ENCODE results near the gene ITGB3. TPM values are rescaled to one million over a fixed set of nuclear protein-coding genes. Genes with fewer than 3 reads are reported as not detected.

Gene ITGB3
- total and polyA plus RNA-seq, 10 of the 15 experiments (the other 5 are each of a cell fraction or from before 2014, with no cell fraction given), result 0.69 to 22.8 (median 13.6) TPM

- in situ Hi-C loops (cut with MboI) (no loop called here), intact Hi-C loops (cut with micrococcal nuclease; ENCODE audit: unreplicated experiment) (no loop called here)
- FAIRE-seq, result no peak
Observed at GRCh38 chr17:47209499-47209898, 44.1 kb upstream of the ITGB3 start.

DNA sequence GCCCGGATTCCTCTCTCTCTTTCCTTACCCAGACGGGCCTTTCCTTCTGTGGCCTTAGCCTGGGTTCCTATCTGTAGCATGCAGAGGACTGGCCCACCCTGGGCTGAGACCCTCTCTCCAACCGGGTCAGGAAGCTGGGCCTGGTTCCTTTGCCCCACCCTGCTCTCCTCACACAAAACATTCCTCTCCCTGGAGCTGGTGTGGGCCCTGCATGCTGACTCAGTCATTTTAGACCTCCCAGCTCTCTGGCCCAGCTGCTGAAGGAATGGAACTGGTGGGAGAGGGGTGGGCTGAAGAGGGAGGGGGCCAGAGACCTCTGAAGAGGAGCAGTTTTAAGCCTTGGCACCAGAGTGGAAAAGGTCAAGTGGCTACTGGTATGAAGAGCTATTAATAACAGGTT lies 43.5 kb upstream of the ITGB3 start:
- 42% methylated on average over 3 of the region's 3 CpGs for WGBS (ENCODE audit: insufficient coverage, insufficient replicate concordance, low lambda C conversion rate, missing lambda C conversion rate)
- Histone ChIP-seq H3K4me1 (ENCODE audit: control insufficient read depth, insufficient read depth, low read length) (peaks cover 38% of the 10 kb centered on the region), H3K79me2 (ENCODE audit: control insufficient read depth, insufficient read depth, low read length) (no peaks in the 10 kb centered on the region), H3K27me3 (replicated peaks in 1 of 2; ENCODE audit: control insufficient read depth in 2 of 2, insufficient read depth in 2 of 2, low read length in 1 of 2) (no peaks in the 10 kb centered on the region), H3K4me3 (no peak overlapping the region), H3K4me2 (ENCODE audit: control insufficient read depth, insufficient read depth) (no peak overlapping the region), H3K36me3 (ENCODE audit: control insufficient read depth in 2 of 2, insufficient read depth in 2 of 2, low read length in 1 of 2) (no peaks in the 10 kb centered on the region), H2AFZ (ENCODE audit: control insufficient read depth, low read depth, low read length) (no peak overlapping the region), H4K20me1 (ENCODE audit: control insufficient read depth, insufficient read depth) (no peaks in the 10 kb centered on the region), H3K27ac (ENCODE audit: control insufficient read depth, insufficient read depth) (no peak overlapping the region), H3K9me3 (replicated peaks; ENCODE audit: control insufficient read depth, insufficient read depth, low read length) (no peaks in the 10 kb centered on the region), H3K9ac (ENCODE audit: control insufficient read depth, insufficient read depth, low read length) (no peak overlapping the region)
- TF ChIP-seq TAF1 (IDR thresholded peaks at IDR 0.05; ENCODE audit: borderline replicate concordance, low read depth, low read length), result no peak
- TF ChIP-seq, protein P1, sequence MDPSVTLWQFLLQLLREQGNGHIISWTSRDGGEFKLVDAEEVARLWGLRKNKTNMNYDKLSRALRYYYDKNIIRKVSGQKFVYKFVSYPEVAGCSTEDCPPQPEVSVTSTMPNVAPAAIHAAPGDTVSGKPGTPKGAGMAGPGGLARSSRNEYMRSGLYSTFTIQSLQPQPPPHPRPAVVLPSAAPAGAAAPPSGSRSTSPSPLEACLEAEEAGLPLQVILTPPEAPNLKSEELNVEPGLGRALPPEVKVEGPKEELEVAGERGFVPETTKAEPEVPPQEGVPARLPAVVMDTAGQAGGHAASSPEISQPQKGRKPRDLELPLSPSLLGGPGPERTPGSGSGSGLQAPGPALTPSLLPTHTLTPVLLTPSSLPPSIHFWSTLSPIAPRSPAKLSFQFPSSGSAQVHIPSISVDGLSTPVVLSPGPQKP (IDR thresholded peaks at IDR 0.05; ENCODE audit: low read depth, low read length), result no peak
- TF ChIP-seq IKZF2 (IDR thresholded peaks at IDR 0.05), result no peak
- FAIRE-seq (no peak), ATAC-seq (no peak), DNase-seq (ENCODE audit: low read depth, low spot score) (no peak)
- in situ Hi-C loops (cut with MboI) (no loop called here), intact Hi-C loops (cut with micrococcal nuclease; ENCODE audit: unreplicated experiment) (no loop called here)
- ChIA-PET SMC1A (ENCODE audit: uncharacterized antibody, unreplicated experiment) (interaction anchor here (0.6 to 9.3 kb wide), 4 partner anchors 9 to 26 kb away, joined by 3 to 79 read pairs (median 4); no protein-coding TSS in a partner anchor), POLR2A (interaction anchor here (0.6 to 1.0 kb wide), 3 partner anchors 9 to 41 kb away, joined by 3 to 4 read pairs (median 4); no protein-coding TSS in a partner anchor), CTCF (interaction anchor here (1.0 kb wide), 1 partner anchor 106 kb away, joined by 3 read pairs; no protein-coding TSS in a partner anchor), RAD21 (ENCODE audit: unreplicated experiment) (interaction anchor here (0.5 to 1.1 kb wide), 2 partner anchors 107 to 285 kb away, joined by 4 read pairs; no protein-coding TSS in a partner anchor)
- BruUV-seq (replicated peaks), result no TSS peak

More at GRCh38 chr17:47209499-47209898, 44.1 kb upstream of the ITGB3 start:
- CTCF ChIA-PET, result interaction anchor here (5.5 kb wide), 1 partner anchor 21 kb away, joined by 40 read pairs; no protein-coding TSS in a partner anchor
- H3K4me2 ChIP-seq (ENCODE audit: control insufficient read depth, insufficient read depth), result no peak overlapping the region
- no TSS peak for BruUV-seq (replicated peaks)
- H3K4me1 ChIP-seq (ENCODE audit: control insufficient read depth, insufficient read depth, low read length), result peaks cover 44% of the 10 kb centered on the region
- WGBS (ENCODE audit: insufficient coverage, insufficient replicate concordance, low lambda C conversion rate, missing lambda C conversion rate), result 92% methylated on average over 3 of the region's 3 CpGs
- no peak overlapping the region for H3K27ac ChIP-seq (ENCODE audit: control insufficient read depth, insufficient read depth)
- RAD21 ChIA-PET (ENCODE audit: unreplicated experiment), result interaction anchor here (1.1 to 3.9 kb wide), 2 partner anchors 21 to 107 kb away, joined by 4 to 20 read pairs; no protein-coding TSS in a partner anchor
- TF ChIP-seq NR2C1 (IDR thresholded peaks at IDR 0.05) (no peak), SMAD5 (IDR thresholded peaks at IDR 0.05; ENCODE audit: low read depth) (no peak), ZNF24 (IDR thresholded peaks at IDR 0.05) (no peak), TCF3 (IDR thresholded peaks at IDR 0.05; ENCODE audit: borderline replicate concordance, insufficient read depth, low read depth, low read length) (no peak), ZNF207 (IDR thresholded peaks at IDR 0.05; ENCODE audit: borderline replicate concordance) (no peak)
- no peaks in the 10 kb centered on the region for H3K36me3 ChIP-seq (ENCODE audit: control insufficient read depth in 2 of 2, insufficient read depth in 2 of 2, low read length in 1 of 2)
- H3K79me2 ChIP-seq (ENCODE audit: control insufficient read depth, insufficient read depth, low read length), result no peaks in the 10 kb centered on the region
- ATAC-seq (no peak), DNase-seq (ENCODE audit: low read depth, low spot score) (no peak)
- no peak overlapping the region for H2AFZ ChIP-seq (ENCODE audit: control insufficient read depth, low read depth, low read length)
- POLR2A ChIA-PET, result interaction anchor here (0.6 to 1.1 kb wide), 4 partner anchors 20 to 123 kb away, joined by 3 to 6 read pairs (median 4); no protein-coding TSS in a partner anchor
- H3K9me3 ChIP-seq (replicated peaks; ENCODE audit: control insufficient read depth, insufficient read depth, low read length), result no peaks in the 10 kb centered on the region
- no peak overlapping the region for H3K4me3 ChIP-seq
- SMC1A ChIA-PET (ENCODE audit: uncharacterized antibody, unreplicated experiment), result interaction anchor here (1.1 to 9.3 kb wide), 4 partner anchors 9 to 25 kb away, joined by 3 to 79 read pairs (median 37); partner anchors contain the start of gene CDC27
- H3K9ac ChIP-seq (ENCODE audit: control insufficient read depth, insufficient read depth, low read length), result no peak overlapping the region
- H4K20me1 ChIP-seq (ENCODE audit: control insufficient read depth, insufficient read depth), result no peaks in the 10 kb centered on the region
- no peaks in the 10 kb centered on the region for H3K27me3 ChIP-seq (replicated peaks in 1 of 2; ENCODE audit: control insufficient read depth in 2 of 2, insufficient read depth in 2 of 2, low read length in 1 of 2)
